ENCODE results near the gene CCL11. TPM values are rescaled to one million over a fixed set of nuclear protein-coding genes. Genes with fewer than 3 reads are reported as not detected.

The CCL11 gene
- total and polyA plus RNA-seq, 2 of the 8 experiments (the other 6 are each of a cell fraction or from before 2014, with no cell fraction given): not detected

GRCh38 chr17:34260861-34261260, 24.7 kb upstream of the CCL11 start (continued):
- TF ChIP-seq EP300 (IDR thresholded peaks at IDR 0.05; ENCODE audit: borderline replicate concordance in 1 of 2, low read depth in 2 of 2, low read length in 2 of 2) (no peak), CREB1 (IDR thresholded peaks at IDR 0.05) (no peak), SP1 (IDR thresholded peaks at IDR 0.05; ENCODE audit: low read depth, low read length) (no peak), TCF12 (IDR thresholded peaks at IDR 0.05; ENCODE audit: low read depth, low read length) (no peak), KDM5A (IDR thresholded peaks at IDR 0.05; ENCODE audit: low read length) (no peak), RXRA (IDR thresholded peaks at IDR 0.05; ENCODE audit: insufficient read depth, low read depth, low read length) (no peak), HDAC2 (IDR thresholded peaks at IDR 0.05; ENCODE audit: borderline replicate concordance in 1 of 2, low read depth in 2 of 2, low read length in 2 of 2) (no peak)
